Tibial nerve (tissue), 4 donors: ENCODE measurements around the gene AK3. TPM values are rescaled to one million over a fixed set of nuclear protein-coding genes. Genes with fewer than 3 reads are reported as not detected.
A peak's percentile ranks its signal among the peaks of the same experiment; 100 is the strongest.
"Not testable (repeated sequence)": the region's sequence is repeated elsewhere in the genome, so short reads cannot be mapped to it uniquely, and the experiment has no call there.

Experiments
- DNase-seq, 2 donors: peaks; one replicate each; pipeline ENCODE4 v3.0.0-alpha.2; 2019; ENCODE audit warnings: low spot score in 2 of 2
- H3K27ac ChIP-seq, 4 donors: fragments of 200-600 bp; sonication (generic) in 3 of 4; one replicate each; pipeline ENCODE4 v1.5.1; 2017 to 2019; ENCODE audit warnings: mild to moderate bottlenecking in 1 of 4
- H3K27me3 ChIP-seq, 2 donors: fragments of 200-600 bp; sonication (generic) in 1 of 2; one replicate each; pipeline versions ENCODE4 v1.5.1 to v1.6.0; 2017 to 2019
- H3K36me3 ChIP-seq, 3 donors: fragments of 200-600 bp; sonication (generic); one replicate each; pipeline ENCODE4 v1.5.1; 2018 to 2019
- H3K4me1 ChIP-seq, 4 donors: fragments of 200-600 bp; sonication (generic) in 3 of 4; one replicate each; pipeline ENCODE4 v1.5.1; 2017 to 2019
- H3K4me3 ChIP-seq, 4 donors: fragments of 200-600 bp; sonication (generic) in 3 of 4; one replicate each; pipeline ENCODE4 v1.5.1; 2017 to 2019; ENCODE audit warnings: mild to moderate bottlenecking in 1 of 4, moderate library complexity in 1 of 4
- H3K9me3 ChIP-seq, 4 donors: fragments of 200-600 bp; sonication (generic) in 3 of 4; one replicate each; pipeline ENCODE4 v1.5.1; 2017 to 2019
- CTCF ChIP-seq, 5 experiments: fragments of 200-600 bp in 3 of 5; fragments of 450-650 bp in 2 of 5; sonication (generic) in 3 of 5; IDR thresholded peaks; one replicate each; pipeline ENCODE4 v1.5.1; 2016 to 2019; ENCODE audit warnings: antibody characterized with exemption in 5 of 5, mild to moderate bottlenecking in 3 of 5, moderate library complexity in 2 of 5
- EP300 ChIP-seq, 2 donors: sonication (generic); formaldehyde crosslinking; IDR thresholded peaks; one replicate each; pipeline ENCODE4 v1.6.1; 2017; ENCODE audit warnings: antibody characterized with exemption in 2 of 2, mild to moderate bottlenecking in 1 of 2
- POLR2A ChIP-seq, 2 donors: fragments of 450-650 bp; IDR thresholded peaks; one replicate each; pipeline ENCODE4 v1.6.1; 2017; ENCODE audit warnings: antibody characterized with exemption in 2 of 2, mild to moderate bottlenecking in 2 of 2, moderate library complexity in 2 of 2
- WGBS, 2 donors: methylation state at CpG; one replicate each; pipeline ENCODE4 v1.1.5; 2018; 5-methylcytosine and 5-hydroxymethylcytosine counted together
- total RNA-seq, 4 donors: library from RNA; depleted of rRNA; stranded (reverse); fragments of >200 nt; gene quantifications; one replicate each; pipeline ENCODE4 v1.1.0, GENCODE V29; 2016

Gene AK3
- total RNA-seq, 4 donors from 2014 or later: 70.2 to 97.5 (median 93.4) TPM

GRCh38 chr9:4762108-4762885, 21.3 kb upstream of the AK3 start:
- H3K36me3 ChIP-seq: no peaks in the 10 kb centered on the region
- H3K9me3 ChIP-seq: no peaks in the 10 kb centered on the region
- H3K27ac ChIP-seq: no peak overlapping the region
- 19 to 21% methylated on average over 22 of the region's 22 CpGs for WGBS, 2 donors
- H3K4me3 ChIP-seq: peak overlapping the region in 2 of 4 donors; percentile 16 to 19
- H3K4me1 ChIP-seq: peaks cover 0 to 18% (median 6%) of the 10 kb centered on the region in 4 donors
- no peak for TF ChIP-seq POLR2A (IDR thresholded peaks at IDR 0.05)
- peak; percentile 74 to 87 (median 81) for TF ChIP-seq CTCF (IDR thresholded peaks at IDR 0.05)
- no peak for TF ChIP-seq EP300 (IDR thresholded peaks at IDR 0.05)
- peak; percentile 75 to 90 for DNase-seq
- H3K27me3 ChIP-seq: no peaks in the 10 kb centered on the region

GRCh38 chr9:4760122-4760521, 19.1 kb upstream of the AK3 start:
- no peak overlapping the region for H3K4me3 ChIP-seq
- TF ChIP-seq CTCF (IDR thresholded peaks at IDR 0.05): no peak
- peak in 1 of 2 donors; percentile 48 for TF ChIP-seq EP300 (IDR thresholded peaks at IDR 0.05)
- TF ChIP-seq POLR2A (IDR thresholded peaks at IDR 0.05): no peak
- no peak for DNase-seq
- H3K27me3 ChIP-seq: no peaks in the 10 kb centered on the region
- peaks cover 0 to 18% (median 6%) of the 10 kb centered on the region in 4 donors for H3K4me1 ChIP-seq
- 75 to 79% methylated on average over 3 of the region's 3 CpGs for WGBS, 2 donors
- H3K9me3 ChIP-seq: no peaks in the 10 kb centered on the region
- H3K27ac ChIP-seq: no peak overlapping the region
- H3K36me3 ChIP-seq: no peaks in the 10 kb centered on the region

- no peak overlapping the region for H3K4me3 ChIP-seq
- no peak for TF ChIP-seq EP300 (IDR thresholded peaks at IDR 0.05)
- TF ChIP-seq POLR2A (IDR thresholded peaks at IDR 0.05): no peak
- no peak for TF ChIP-seq CTCF (IDR thresholded peaks at IDR 0.05)
- H3K4me1 ChIP-seq: peaks cover 0 to 4% (median 0%) of the 10 kb centered on the region in 4 donors
- no peaks in the 10 kb centered on the region for H3K36me3 ChIP-seq
- no peaks in the 10 kb centered on the region for H3K9me3 ChIP-seq
- 60 to 69% methylated on average over 4 of the region's 4 CpGs for WGBS, 2 donors
- DNase-seq: no peak
- H3K27ac ChIP-seq: no peak overlapping the region
- no peaks in the 10 kb centered on the region for H3K27me3 ChIP-seq
Observed at GRCh38 chr9:4756420-4756819, 15.4 kb upstream of the AK3 start.

GRCh38 chr9:4755026-4755609, 14.1 kb upstream of the AK3 start:
- Histone ChIP-seq H3K27ac (no peak overlapping the region), H3K9me3 (no peaks in the 10 kb centered on the region), H3K4me3 (no peak overlapping the region), H3K4me1 (peaks cover 0 to 4% (median 0%) of the 10 kb centered on the region in 4 donors), H3K36me3 (no peaks in the 10 kb centered on the region), H3K27me3 (no peaks in the 10 kb centered on the region)
- WGBS, 2 donors: 60 to 63% methylated on average over 5 of the region's 5 CpGs
- TF ChIP-seq EP300 (IDR thresholded peaks at IDR 0.05): no peak
- no peak for TF ChIP-seq POLR2A (IDR thresholded peaks at IDR 0.05)
- TF ChIP-seq CTCF (IDR thresholded peaks at IDR 0.05): no peak
- DNase-seq: no peak

GRCh38 chr9:4754530-4754929, 13.5 kb upstream of the AK3 start:
- not testable (repeated sequence) for H3K4me3 ChIP-seq, H3K27me3 ChIP-seq, H3K9me3 ChIP-seq, H3K4me1 ChIP-seq, H3K36me3 ChIP-seq, H3K27ac ChIP-seq, DNase-seq
